GM21447 (cell line): ENCODE measurements around the gene INSRR.

Experiments
- ATAC-seq: cut with Tn5 transposase; IDR thresholded peaks from one replicate; pipeline ENCODE4 v1.9.1; 2021; ENCODE audit not compliant: unreplicated experiment

Gene INSRR

DNA sequence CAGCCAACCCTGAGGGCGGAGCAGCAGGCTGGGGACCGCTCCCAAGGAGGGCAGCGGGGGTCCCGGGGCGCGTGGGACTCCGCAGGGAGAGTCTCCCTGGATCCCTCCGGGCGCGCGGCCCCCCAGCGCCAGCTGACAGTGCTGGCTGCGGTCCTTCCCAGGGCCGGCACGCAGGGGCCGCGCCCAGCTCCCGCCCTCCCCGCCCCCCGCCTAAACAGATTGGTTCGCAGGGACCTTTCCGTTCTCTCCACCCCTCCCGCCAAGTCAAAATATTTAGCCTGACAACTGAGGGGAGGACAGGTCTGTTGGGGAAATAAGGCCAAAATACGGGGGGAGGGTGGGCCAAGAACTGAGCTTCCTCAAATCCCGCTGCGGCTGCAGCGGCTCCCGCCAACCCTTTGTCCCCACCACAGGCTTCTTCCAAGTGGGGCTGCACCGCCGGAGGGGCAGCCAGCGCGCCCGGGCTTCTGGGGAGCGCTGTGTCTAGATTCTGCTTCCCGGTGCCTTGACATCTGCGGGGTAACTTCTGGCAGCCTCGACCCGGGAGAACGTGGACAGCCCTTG is at the start of gene INSRR:
INSRR (minus strand) TSS at position 159 of the 564 bp plus-strand sequence. CDS start 496 bp downstream, outside the sequence.
- ATAC-seq, result no peak

DNA sequence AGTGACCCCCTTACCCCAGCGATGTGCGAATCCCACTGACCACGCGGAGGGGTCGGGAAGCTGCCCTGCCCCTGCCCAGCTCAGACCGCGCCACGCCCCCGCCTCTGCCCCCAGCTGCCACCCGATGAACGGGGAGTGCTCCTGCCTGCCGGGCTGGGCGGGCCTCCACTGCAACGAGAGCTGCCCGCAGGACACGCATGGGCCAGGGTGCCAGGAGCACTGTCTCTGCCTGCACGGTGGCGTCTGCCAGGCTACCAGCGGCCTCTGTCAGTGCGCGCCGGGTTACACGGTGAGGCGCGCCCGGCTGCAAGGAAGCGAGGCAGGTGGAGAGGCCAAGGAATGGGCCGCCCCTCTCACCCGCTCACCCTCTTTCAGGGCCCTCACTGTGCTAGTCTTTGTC is 49.6 kb upstream of the INSRR start:
- no peak for ATAC-seq

DNA sequence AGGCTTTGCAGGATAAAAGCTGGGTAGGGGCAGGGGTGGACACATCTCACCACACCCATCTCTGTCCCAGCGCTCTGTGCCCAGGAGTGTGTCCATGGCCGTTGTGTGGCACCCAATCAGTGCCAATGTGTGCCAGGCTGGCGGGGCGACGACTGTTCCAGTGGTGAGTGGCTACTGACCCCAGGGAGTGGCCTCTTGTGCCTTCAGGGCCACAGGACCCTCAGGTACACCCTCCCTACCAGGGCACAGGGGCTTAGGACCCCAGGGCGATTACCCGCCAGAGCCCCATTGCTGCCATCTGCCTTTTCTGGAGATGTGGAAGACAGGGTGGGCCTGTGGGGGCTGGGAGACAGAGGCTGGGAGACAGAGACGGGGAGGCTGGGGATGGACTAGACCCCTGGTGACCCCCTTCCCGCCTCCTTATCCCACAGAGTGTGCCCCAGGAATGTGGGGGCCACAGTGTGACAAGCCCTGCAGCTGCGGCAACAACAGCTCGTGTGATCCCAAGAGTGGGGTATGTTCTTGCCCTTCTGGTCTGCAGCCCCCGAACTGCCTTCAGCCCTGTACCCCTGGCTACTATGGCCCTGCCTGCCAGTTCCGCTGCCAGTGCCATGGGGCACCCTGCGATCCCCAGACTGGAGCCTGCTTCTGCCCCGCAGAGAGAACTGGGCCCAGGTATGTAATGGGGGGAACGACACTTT is 47.4 kb upstream of the INSRR start:
- ATAC-seq, result no peak

DNA sequence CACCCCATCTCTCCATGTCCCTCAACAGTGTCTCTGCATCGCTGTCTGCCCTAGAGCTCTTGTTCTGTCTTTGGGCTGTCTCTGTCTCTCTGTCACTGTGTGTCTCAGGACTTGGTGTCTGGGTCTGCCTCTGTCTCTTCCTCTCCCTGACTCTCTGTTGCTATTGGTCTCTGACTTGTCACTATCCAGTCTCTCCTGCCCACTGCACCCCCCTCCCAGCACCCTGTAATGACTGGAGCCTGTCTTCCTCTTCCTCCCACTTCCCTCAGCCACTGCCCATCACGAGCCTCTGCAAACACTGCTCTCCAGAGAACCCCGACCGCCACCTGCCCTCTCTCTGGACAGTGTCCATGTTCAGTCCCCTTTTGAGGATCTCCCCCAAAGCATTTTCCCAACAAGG is 46.7 kb upstream of the INSRR start:
- no peak for ATAC-seq

DNA sequence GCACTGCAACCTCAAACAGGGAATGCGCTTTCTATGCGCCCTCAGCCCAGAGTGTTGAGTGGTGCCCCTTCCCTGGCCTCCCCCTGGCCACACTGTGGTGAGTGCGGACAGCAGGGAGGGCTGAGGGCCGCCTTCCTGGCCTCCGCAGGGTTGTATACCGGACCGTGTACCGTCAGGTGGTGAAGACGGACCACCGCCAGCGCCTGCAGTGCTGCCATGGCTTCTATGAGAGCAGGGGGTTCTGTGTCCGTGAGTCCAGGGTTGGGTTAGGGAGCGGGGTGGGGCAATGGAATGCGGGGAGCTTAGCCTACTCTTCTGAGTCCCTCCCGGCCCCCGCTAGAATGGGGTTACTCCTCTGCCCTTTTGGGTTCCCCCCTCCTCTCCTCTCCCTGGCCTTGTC is 46.3 kb upstream of the INSRR start:
- ATAC-seq, result no peak

DNA sequence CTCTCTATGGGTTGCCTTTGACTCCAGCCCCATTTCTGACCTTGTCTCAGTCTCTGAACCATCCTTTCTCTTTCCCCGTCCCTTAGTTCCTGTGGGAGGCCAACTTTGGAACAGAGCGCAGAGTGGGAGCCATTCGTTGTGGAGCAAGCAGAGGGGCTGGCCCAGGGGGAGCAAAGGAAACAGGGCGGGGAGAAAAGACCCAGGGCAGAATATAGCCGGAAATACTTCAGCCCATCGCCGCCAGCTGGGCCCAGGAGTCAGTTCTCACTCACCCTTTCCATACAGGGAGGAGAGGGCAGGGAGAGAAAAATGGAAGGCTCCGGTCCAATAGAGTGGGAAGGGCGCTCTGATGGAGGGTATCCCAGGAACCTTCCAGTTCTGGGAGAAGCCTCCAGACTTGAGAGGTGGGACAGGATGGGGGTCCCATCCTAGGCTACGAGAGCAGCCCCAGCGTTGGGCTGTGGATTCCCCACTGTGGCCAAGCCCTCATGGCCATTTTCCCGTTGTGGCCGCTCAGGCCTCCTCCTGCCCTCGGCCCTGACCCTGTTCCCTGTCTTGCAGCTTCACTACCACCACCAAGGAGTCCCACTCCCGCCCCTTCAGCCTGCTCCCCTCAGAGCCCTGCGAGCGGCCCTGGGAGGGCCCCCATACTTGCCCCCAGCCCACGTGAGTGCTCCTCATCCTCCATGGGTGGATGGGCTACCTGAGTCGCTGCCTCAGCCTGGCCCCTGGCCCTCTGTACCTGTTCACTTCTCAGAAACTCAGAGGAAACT is 45.5 kb upstream of the INSRR start:
- ATAC-seq, result no peak

DNA sequence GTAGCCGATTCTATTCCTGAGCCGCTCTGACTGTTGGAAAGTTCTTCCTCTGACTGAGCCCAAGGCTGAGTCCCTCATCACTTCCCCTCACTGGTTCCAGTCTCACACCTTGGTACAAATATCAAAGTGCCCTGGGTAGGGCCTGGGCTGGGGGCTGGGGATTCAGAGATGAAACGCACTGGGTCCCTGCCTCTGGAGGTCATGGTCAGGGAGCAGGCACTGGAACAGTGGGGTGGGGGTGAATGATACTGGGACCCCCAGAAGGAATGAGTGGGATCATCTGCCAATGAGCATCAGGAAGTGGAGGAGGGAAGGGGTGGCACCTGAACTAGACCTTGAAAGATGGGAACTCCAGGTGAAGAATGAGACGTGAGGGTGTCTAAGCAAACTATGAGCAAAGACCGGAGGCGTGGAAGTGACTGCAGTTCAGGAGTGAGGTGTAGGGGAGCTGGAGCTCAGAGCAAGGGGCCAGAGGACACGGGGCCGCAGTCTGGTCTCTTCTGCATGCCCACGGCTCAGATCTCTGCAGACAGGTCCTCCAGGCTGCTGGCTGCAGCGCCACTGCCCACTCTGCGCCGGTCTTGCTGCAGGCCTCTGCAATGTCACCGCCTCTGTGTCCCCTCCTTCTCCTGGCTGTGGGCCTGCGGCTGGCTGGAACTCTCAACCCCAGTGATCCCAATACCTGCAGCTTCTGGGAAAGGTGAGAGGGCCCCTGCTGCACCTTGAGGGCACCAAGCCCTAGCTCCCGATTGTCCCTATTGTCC is 44.6 kb upstream of the INSRR start:
- no peak for ATAC-seq

GRCh38 chr1:156901966-156902915 is 43.3 kb upstream of the INSRR start:
- ATAC-seq, result no peak

GRCh38 chr1:156901590-156901900 is 42.6 kb upstream of the INSRR start:
- no peak for ATAC-seq

DNA sequence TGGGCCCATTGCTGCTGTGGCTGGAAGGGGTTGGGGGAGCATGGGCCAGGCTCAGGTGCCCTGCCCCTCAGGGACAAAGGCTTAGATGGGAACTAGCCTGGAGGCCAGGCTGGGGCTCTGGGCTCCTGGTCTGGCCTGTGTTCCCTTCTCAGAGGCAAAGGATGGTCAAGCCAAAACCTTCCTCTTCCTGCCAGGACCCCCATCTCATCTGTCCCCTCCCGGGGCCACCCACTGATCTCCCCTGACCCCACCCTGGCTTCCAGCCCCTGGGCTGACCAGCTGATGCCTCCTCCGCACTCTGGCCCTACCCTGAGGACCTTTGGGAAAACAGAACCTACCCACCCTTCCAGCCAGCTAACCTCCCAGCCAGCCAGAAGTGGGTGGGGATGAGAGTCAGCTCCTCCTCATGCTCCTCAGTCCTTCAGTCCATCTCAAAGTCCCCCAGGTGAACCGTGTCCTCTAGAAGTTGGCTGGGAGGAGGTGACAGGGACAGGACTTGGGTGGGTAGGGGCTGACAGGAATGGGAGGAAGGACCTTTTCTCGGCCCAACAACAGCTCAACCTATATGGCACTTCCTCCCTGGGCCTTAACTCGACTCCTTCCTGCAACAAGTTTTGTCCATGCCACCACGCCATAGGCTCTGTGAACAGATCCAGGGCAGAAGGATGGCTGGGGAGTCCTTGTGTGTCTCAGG is 42.1 kb upstream of the INSRR start:
- ATAC-seq, result no peak

DNA sequence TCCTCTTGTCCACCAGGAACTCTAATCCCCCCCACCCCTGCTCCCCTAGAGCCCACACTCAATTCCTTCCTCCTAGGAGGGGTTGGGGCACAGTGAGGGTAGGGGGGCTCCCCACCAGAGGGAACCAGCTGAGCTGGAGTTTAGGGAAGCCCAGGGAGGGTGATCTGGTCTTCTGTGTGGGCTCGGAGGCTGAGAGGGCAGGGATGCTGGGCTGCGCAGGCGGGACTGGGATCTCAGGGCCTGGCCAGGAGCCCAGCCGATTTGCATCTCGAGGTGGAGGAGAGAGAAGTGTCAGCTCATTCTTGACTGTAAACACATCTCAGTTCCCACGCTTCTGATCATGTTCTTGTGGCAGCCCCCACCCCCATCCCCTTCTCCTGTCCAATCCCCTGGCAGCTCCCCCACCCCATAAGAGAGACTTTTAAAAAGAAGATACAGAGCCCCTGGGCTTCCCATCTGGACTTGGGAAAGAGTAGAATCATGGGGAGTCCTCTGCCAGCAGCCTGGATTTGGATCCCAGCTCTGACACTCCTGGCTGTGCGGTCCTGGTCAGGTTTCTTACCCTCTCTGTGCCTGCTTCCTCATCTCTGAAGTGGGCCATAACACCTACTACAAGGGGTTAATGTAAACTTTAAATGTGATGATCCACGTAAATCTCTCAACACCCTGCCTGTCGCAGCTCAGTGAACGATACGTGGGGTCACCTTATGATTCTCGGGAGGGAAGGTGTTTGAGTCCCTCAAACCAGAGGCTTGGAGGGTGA is 41.2 kb upstream of the INSRR start:
- ATAC-seq, result no peak

DNA sequence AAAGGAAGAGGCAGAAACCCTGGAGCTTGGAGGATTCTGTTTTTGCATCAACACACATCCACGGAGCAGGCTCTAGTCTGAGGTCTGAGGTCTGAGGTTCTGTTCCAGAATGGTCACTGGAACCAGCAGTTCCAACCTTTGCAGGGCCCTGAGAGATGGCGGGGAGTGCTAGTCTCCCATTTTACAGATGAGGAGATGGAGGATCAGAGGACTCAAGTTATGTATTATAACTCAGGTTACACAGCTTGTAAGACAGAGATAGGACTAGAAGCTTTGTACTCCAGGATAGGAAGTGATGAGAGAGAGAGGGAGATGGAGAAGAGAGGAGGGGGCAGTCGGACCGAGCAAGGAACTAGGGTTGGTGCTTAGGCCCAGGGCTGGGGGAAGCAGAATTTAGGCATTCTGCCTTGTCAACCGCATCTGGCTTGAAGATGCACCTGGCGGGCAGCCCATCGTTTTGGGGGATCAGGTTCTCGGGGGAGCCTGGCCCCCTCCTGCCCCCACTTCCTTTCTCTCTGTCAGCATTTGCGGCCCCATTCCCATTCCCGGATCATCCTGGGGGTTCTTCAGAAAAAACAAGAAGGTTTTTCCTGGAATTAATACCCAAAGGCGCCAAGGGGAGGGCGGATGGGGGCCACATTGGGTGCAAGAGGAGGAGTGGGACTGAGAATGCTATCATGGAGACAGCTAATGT is 40.2 kb upstream of the INSRR start:
- ATAC-seq, result no peak

- no peak for ATAC-seq
Measured at GRCh38 chr1:156898161-156898566, 39.2 kb upstream of the INSRR start.

GRCh38 chr1:156897078-156897825 is 38.3 kb upstream of the INSRR start:
- no peak for ATAC-seq

DNA sequence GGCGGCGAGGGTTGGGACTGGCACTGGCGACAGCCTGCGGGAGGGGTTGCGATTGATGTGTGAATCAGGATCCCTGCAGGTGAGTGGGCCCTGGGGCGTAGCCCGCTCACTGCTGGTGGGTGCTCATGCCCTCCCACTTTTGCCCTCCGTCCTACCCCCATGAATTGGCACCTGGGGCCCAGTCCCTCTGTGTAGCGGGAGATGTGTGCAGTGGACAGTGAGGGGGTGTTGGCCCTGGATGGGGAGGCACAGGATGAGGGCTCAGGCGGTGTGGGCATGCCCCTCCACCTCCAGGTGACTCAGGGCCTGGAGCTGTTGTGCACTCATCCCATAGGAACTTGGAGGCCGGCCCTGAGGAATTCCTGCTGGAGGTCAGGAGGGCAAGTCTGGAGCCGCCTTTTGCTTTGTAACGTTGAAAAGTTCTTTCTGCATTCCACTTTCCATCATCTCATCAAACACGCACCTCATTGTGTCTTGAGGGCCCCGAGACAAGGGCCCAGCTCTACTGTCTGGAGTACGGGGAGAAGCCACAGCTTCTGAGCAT is 37.6 kb upstream of the INSRR start:
- no peak for ATAC-seq

DNA sequence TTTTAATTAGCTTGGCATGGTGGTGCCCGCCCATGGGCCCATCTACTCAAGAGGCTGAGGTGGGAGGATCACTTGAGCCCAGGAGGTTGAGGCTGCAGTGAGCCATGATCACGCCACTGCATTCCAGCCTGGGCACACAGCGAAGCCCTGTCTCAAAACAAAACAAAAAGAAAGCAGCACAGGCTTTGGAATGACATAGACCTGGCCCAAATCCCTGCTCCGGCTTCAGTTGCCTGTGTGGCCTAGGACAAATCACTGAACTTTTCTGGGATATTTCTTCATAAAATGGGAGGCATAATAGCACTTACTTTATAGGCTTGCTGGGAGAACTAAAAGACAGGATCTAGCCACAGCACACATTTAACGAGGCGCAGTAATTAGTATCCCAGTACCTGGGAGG is 37.0 kb upstream of the INSRR start:
- no peak for ATAC-seq

DNA sequence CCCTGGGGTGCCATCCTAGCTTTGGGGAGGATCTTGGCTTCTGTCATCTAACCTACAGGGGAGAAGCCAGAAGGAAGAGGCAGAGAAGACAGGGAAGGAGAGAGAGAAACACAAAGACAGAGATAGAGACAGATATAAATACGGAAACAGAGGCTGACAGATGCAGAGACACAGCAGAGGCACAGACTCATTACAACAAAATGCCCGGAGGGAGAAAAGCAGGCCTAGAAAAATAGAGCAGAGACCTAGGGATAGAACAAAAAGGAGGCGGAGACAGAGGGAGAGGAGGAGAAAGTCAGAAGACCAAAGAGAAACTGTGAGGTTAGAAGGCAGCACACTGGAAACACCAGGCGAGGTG is 36.5 kb upstream of the INSRR start:
- ATAC-seq, result no peak
